ENCODE data around the gene PODXL.

- no peak for TF ChIP-seq GATA2 (IDR thresholded peaks at IDR 0.05; ENCODE audit: low read depth, low read length)
- TF ChIP-seq GATA3 (IDR thresholded peaks at IDR 0.05; ENCODE audit: low read depth, low read length), result no peak
Measured at GRCh38 chr7:131501930-131502685, 54.3 kb downstream of the PODXL start.
